CD4-positive, alpha-beta memory T cell (primary cell): ENCODE results near the gene AMER3. TPM values are rescaled to one million over a fixed set of nuclear protein-coding genes. Genes with fewer than 3 reads are reported as not detected.
A peak's percentile ranks its signal among the peaks of the same experiment; 100 is the strongest.

ENCODE experiments used
- CTCF ChIA-PET: fragments of 350-600 bp; sonication (Branson Sonifier 250); formaldehyde crosslinking; loops from one replicate; lab custom pipeline; 2021; ENCODE audit warnings: inconsistent platforms; ENCODE audit not compliant: partially characterized antibody; lab: Charles Lee
- POLR2A ChIA-PET: fragments of 350-600 bp; sonication (Branson Sonifier 250); formaldehyde crosslinking; loops from one replicate; lab custom pipeline; 2021; ENCODE audit not compliant: partially characterized antibody; lab: Charles Lee
- DNase-seq, 5 donors: peaks; one replicate each; pipeline versions ENCODE4 v3.0.0 to v3.0.0-alpha.2; 2020 to 2022; ENCODE audit warnings: mixed read lengths in 1 of 5
- H3K27ac ChIP-seq: one replicate; pipeline ENCODE4 v1.7.0; 2013; ENCODE audit warnings: low read depth, low read length
- H3K27me3 ChIP-seq: 2 replicates; pipeline ENCODE4 v1.7.0; 2013; ENCODE audit warnings: mild to moderate bottlenecking, low read length, moderate library complexity; ENCODE audit not compliant: insufficient read depth
- H3K36me3 ChIP-seq: 2 replicates; pipeline ENCODE4 v1.7.0; 2013; ENCODE audit warnings: mild to moderate bottlenecking, low read length, moderate library complexity; ENCODE audit not compliant: insufficient read depth
- H3K4me1 ChIP-seq: 2 replicates; pipeline ENCODE4 v1.7.0; 2013; ENCODE audit warnings: mild to moderate bottlenecking, low read length, moderate library complexity; ENCODE audit not compliant: insufficient read depth
- H3K4me3 ChIP-seq, 2 donors: one replicate each; pipeline ENCODE4 v1.7.0; 2013; ENCODE audit warnings: low read length in 2 of 2, mild to moderate bottlenecking in 1 of 2
- H3K9me3 ChIP-seq, 2 donors: one replicate each; pipeline ENCODE4 v1.7.0; 2013; ENCODE audit warnings: low read length in 2 of 2, control low read depth in 1 of 2; ENCODE audit not compliant: control insufficient read depth in 1 of 2
- H3K27ac Mint-ChIP-seq, 7 donors: one replicate each; pipeline ENCODE4 v1.8.0; 2020 to 2021; ENCODE audit warnings: mixed read lengths in 7 of 7, mild to moderate bottlenecking in 6 of 7, inconsistent platforms in 3 of 7, moderate library complexity in 3 of 7
- H3K27me3 Mint-ChIP-seq, 2 donors: one replicate each; pipeline ENCODE4 v1.8.0; 2020 to 2021; ENCODE audit warnings: mixed read lengths in 2 of 2
- H3K36me3 Mint-ChIP-seq, 2 donors: one replicate each; pipeline ENCODE4 v1.8.0; 2020 to 2021; ENCODE audit warnings: mixed read lengths in 2 of 2, inconsistent platforms in 1 of 2, mild to moderate bottlenecking in 1 of 2
- H3K4me1 Mint-ChIP-seq, 4 donors: one replicate each; pipeline ENCODE4 v1.8.0; 2020 to 2021; ENCODE audit warnings: mixed read lengths in 4 of 4, mild to moderate bottlenecking in 1 of 4
- H3K4me3 Mint-ChIP-seq, 8 donors: one replicate each; pipeline ENCODE4 v1.8.0; 2020 to 2021; ENCODE audit warnings: mixed read lengths in 8 of 8, mild to moderate bottlenecking in 7 of 8, moderate library complexity in 6 of 8, inconsistent platforms in 3 of 8
- H3K9me3 Mint-ChIP-seq, 8 donors: one replicate each; pipeline ENCODE4 v1.8.0; 2020 to 2021; ENCODE audit warnings: mixed read lengths in 8 of 8, mild to moderate bottlenecking in 5 of 8, inconsistent platforms in 3 of 8, moderate library complexity in 1 of 8
- intact Hi-C: fragments of 100-400 bp; cut with micrococcal nuclease; formaldehyde crosslinking; loops from one replicate; pipeline ENCODE4 v1.15.1; 2023
- polyA plus RNA-seq, 2 donors: library from polyadenylated mRNA; unstranded; fragments of 300-500 nt; fragmentation: Illumina TruSeq; gene quantifications; one replicate each; pipeline ENCODE4 v1.2.3, GENCODE V29; 2021
- total RNA-seq, 2 experiments: library from RNA; stranded (reverse); gene quantifications; one replicate each; pipeline ENCODE4 v1.2.3, GENCODE V29; 2021

AMER3 gene
- total and polyA plus RNA-seq, 4 experiments from 2014 or later = not detected

- no peaks in the 10 kb centered on the region for H3K36me3 Mint-ChIP-seq
- CTCF ChIA-PET = no interaction called here
These were observed 30.7 kb downstream of the AMER3 start for GRCh38 chr2:130786076-130786475.

GRCh38 chr2:130787841-130788240, 32.5 kb downstream of the AMER3 start:
- H3K4me3 Mint-ChIP-seq = no peak overlapping the region
- Histone ChIP-seq H3K4me3 (no peak overlapping the region), H3K27ac (no peak overlapping the region), H3K4me1 (no peaks in the 10 kb centered on the region), H3K36me3 (no peaks in the 10 kb centered on the region), H3K27me3 (no peaks in the 10 kb centered on the region), H3K9me3 (no peaks in the 10 kb centered on the region)
- H3K4me1 Mint-ChIP-seq = no peaks in the 10 kb centered on the region
- POLR2A ChIA-PET = no interaction called here
- no peak overlapping the region for H3K27ac Mint-ChIP-seq
- CTCF ChIA-PET = no interaction called here
- no peaks in the 10 kb centered on the region for H3K36me3 Mint-ChIP-seq
- H3K27me3 Mint-ChIP-seq = peaks cover 2 to 5% of the 10 kb centered on the region in 2 donors
- peaks cover 0 to 2% (median 0%) of the 10 kb centered on the region in 8 donors for H3K9me3 Mint-ChIP-seq
- no peak for DNase-seq
- intact Hi-C loops = no loop called here

More at GRCh38 chr2:130786076-130786475, 30.7 kb downstream of the AMER3 start:
- H3K27ac Mint-ChIP-seq = no peak overlapping the region
- DNase-seq = no peak
- Histone ChIP-seq H3K36me3 (no peaks in the 10 kb centered on the region), H3K9me3 (no peaks in the 10 kb centered on the region), H3K4me3 (no peak overlapping the region), H3K27ac (no peak overlapping the region), H3K4me1 (no peaks in the 10 kb centered on the region), H3K27me3 (no peaks in the 10 kb centered on the region)
- H3K4me1 Mint-ChIP-seq = no peaks in the 10 kb centered on the region
- peaks cover 2 to 8% of the 10 kb centered on the region in 2 donors for H3K27me3 Mint-ChIP-seq
- intact Hi-C loops = no loop called here
- no peak overlapping the region for H3K4me3 Mint-ChIP-seq
- H3K9me3 Mint-ChIP-seq = peaks cover 0 to 6% (median 0%) of the 10 kb centered on the region in 8 donors
- POLR2A ChIA-PET = no interaction called here

- intact Hi-C loops = no loop called here
- H3K36me3 Mint-ChIP-seq = no peaks in the 10 kb centered on the region
- H3K4me3 Mint-ChIP-seq = no peak overlapping the region
These were observed 35.0 kb downstream of the AMER3 start for GRCh38 chr2:130790312-130790711.

GRCh38 chr2:130790804-130791616, 35.7 kb downstream of the AMER3 start:
- no peaks in the 10 kb centered on the region for H3K4me1 Mint-ChIP-seq
- DNase-seq = no peak
- ChIA-PET POLR2A (no interaction called here), CTCF (interaction anchor here (1.0 to 1.9 kb wide), 2 partner anchors 11 to 83 kb away, joined by 3 to 9 read pairs; no protein-coding TSS in a partner anchor)
- no peaks in the 10 kb centered on the region for H3K36me3 Mint-ChIP-seq
- Histone ChIP-seq H3K4me1 (no peaks in the 10 kb centered on the region), H3K27ac (no peak overlapping the region), H3K36me3 (no peaks in the 10 kb centered on the region), H3K27me3 (no peaks in the 10 kb centered on the region), H3K4me3 (no peak overlapping the region), H3K9me3 (no peaks in the 10 kb centered on the region)
- intact Hi-C loops = no loop called here
- H3K4me3 Mint-ChIP-seq = no peak overlapping the region
- H3K27me3 Mint-ChIP-seq = peaks cover 2% of the 10 kb centered on the region in 2 donors
- peak overlapping the region in 2 of 7 donors; percentile 36 to 81 for H3K27ac Mint-ChIP-seq
- no peaks in the 10 kb centered on the region for H3K9me3 Mint-ChIP-seq

More at GRCh38 chr2:130790312-130790711, 35.0 kb downstream of the AMER3 start:
- H3K9me3 ChIP-seq = no peaks in the 10 kb centered on the region
- H3K9me3 Mint-ChIP-seq = no peaks in the 10 kb centered on the region
- H3K4me1 ChIP-seq = no peaks in the 10 kb centered on the region
- peaks cover 2% of the 10 kb centered on the region in 2 donors for H3K27me3 Mint-ChIP-seq
- H3K27me3 ChIP-seq = no peaks in the 10 kb centered on the region
- DNase-seq = no peak
- POLR2A ChIA-PET = no interaction called here
- no peaks in the 10 kb centered on the region for H3K4me1 Mint-ChIP-seq
- H3K27ac Mint-ChIP-seq = no peak overlapping the region
- CTCF ChIA-PET = interaction anchor here (1.0 to 1.9 kb wide), 2 partner anchors 12 to 83 kb away, joined by 3 to 9 read pairs; no protein-coding TSS in a partner anchor
- H3K4me3 ChIP-seq = no peak overlapping the region
- no peaks in the 10 kb centered on the region for H3K36me3 ChIP-seq
- H3K27ac ChIP-seq = no peak overlapping the region

- ChIA-PET POLR2A (no interaction called here), CTCF (interaction anchor here (1.9 kb wide), 1 partner anchor 82 kb away, joined by 9 read pairs; no protein-coding TSS in a partner anchor)
- Mint-ChIP-seq H3K4me1 (no peaks in the 10 kb centered on the region), H3K27ac (no peak overlapping the region), H3K9me3 (no peaks in the 10 kb centered on the region), H3K27me3 (peaks cover 2% of the 10 kb centered on the region in 2 donors), H3K4me3 (no peak overlapping the region), H3K36me3 (no peaks in the 10 kb centered on the region)
- H3K36me3 ChIP-seq = no peaks in the 10 kb centered on the region
- H3K4me1 ChIP-seq = no peaks in the 10 kb centered on the region
- DNase-seq = no peak
- H3K27ac ChIP-seq = no peak overlapping the region
- no peak overlapping the region for H3K4me3 ChIP-seq
- intact Hi-C loops = no loop called here
- no peaks in the 10 kb centered on the region for H3K27me3 ChIP-seq
- no peaks in the 10 kb centered on the region for H3K9me3 ChIP-seq
These were observed 36.2 kb downstream of the AMER3 start for GRCh38 chr2:130791617-130791939.

- no peaks in the 10 kb centered on the region for H3K36me3 ChIP-seq
- H3K9me3 ChIP-seq = no peaks in the 10 kb centered on the region
- H3K4me3 ChIP-seq = no peak overlapping the region
- Mint-ChIP-seq H3K36me3 (no peaks in the 10 kb centered on the region), H3K27me3 (peaks cover 0 to 2% of the 10 kb centered on the region in 2 donors), H3K4me3 (no peak overlapping the region), H3K4me1 (peaks cover 0 to 7% (median 1%) of the 10 kb centered on the region in 4 donors), H3K9me3 (no peaks in the 10 kb centered on the region), H3K27ac (no peak overlapping the region)
- no peak overlapping the region for H3K27ac ChIP-seq
- H3K27me3 ChIP-seq = no peaks in the 10 kb centered on the region
- ChIA-PET POLR2A (no interaction called here), CTCF (interaction anchor here (1.4 to 11.8 kb wide), 3 partner anchors 77 to 246 kb away, joined by 4 to 318 read pairs (median 80); no protein-coding TSS in a partner anchor)
- intact Hi-C loops = loop anchor here (5.0 kb wide), 1 partner anchor 613 kb away; the partner anchor contains the start of genes MZT2B and SMPD4
- peaks cover 9% of the 10 kb centered on the region for H3K4me1 ChIP-seq
- DNase-seq = no peak
These were observed 40.1 kb downstream of the AMER3 start for GRCh38 chr2:130795431-130795830.

GRCh38 chr2:130796290-130796689, 41.0 kb downstream of the AMER3 start:
- H3K27ac Mint-ChIP-seq = no peak overlapping the region
- DNase-seq = no peak
- POLR2A ChIA-PET = no interaction called here

More at GRCh38 chr2:130796290-130796689, 41.0 kb downstream of the AMER3 start:
- H3K27me3 ChIP-seq = no peaks in the 10 kb centered on the region
- CTCF ChIA-PET = interaction anchor here (1.4 to 11.8 kb wide), 5 partner anchors 30 to 245 kb away, joined by 4 to 318 read pairs (median 21); no protein-coding TSS in a partner anchor
- no peaks in the 10 kb centered on the region for H3K9me3 Mint-ChIP-seq
- H3K4me3 ChIP-seq = no peak overlapping the region
- no peaks in the 10 kb centered on the region for H3K36me3 ChIP-seq
- no peak overlapping the region for H3K27ac ChIP-seq
- intact Hi-C loops = loop anchor here (5.0 kb wide), 1 partner anchor 614 kb away; the partner anchor contains the start of genes MZT2B and SMPD4
- peaks cover 0 to 7% (median 1%) of the 10 kb centered on the region in 4 donors for H3K4me1 Mint-ChIP-seq
- no peaks in the 10 kb centered on the region for H3K9me3 ChIP-seq
- H3K36me3 Mint-ChIP-seq = no peaks in the 10 kb centered on the region
- peak overlapping the region in 6 of 8 donors; percentile 29 to 71 (median 54) for H3K4me3 Mint-ChIP-seq
- H3K27me3 Mint-ChIP-seq = peaks cover 0 to 2% of the 10 kb centered on the region in 2 donors
- H3K4me1 ChIP-seq = peaks cover 9% of the 10 kb centered on the region
